Mesothelial cell of epicardium (in vitro differentiated cells): ENCODE data around the gene FAM89B. TPM values are rescaled to one million over a fixed set of nuclear protein-coding genes. Genes with fewer than 3 reads are reported as not detected.

Source experiments
- total RNA-seq: library from RNA; stranded (reverse); gene quantifications from 3 replicates; pipeline ENCODE4 v1.2.1, GENCODE V29; 2021

Gene FAM89B
- total RNA-seq, 1 donor from 2014 or later: 57.6 TPM

Other genes with a start within 250 kb of the FAM89B start
- 80.1 to 85.3 TPM (median 81.3 TPM) in 3 replicates for gene DPF2, start 238.7 kb upstream of the FAM89B start, total RNA-seq
- gene TIGD3, start 217.8 kb upstream of the FAM89B start, total RNA-seq: 0.49 to 0.75 TPM (median 0.60 TPM) in 3 replicates
- gene SLC25A45, start 189.9 kb upstream of the FAM89B start, total RNA-seq: 3.9 to 4.7 TPM (median 4.7 TPM) in 3 replicates
- 23.5 to 26.4 TPM (median 25.0 TPM) in 3 replicates for gene FRMD8, start 185.9 kb upstream of the FAM89B start, total RNA-seq
- 236 to 269 TPM (median 246 TPM) in 3 replicates for gene NEAT1, start 149.7 kb upstream of the FAM89B start, total RNA-seq
- 15,343 to 16,172 TPM (median 16,018 TPM) in 3 replicates for gene MALAT1, start 73.5 kb upstream of the FAM89B start, total RNA-seq
- gene SCYL1, start 47.5 kb upstream of the FAM89B start, total RNA-seq: 83.4 to 91.1 TPM (median 89.5 TPM) in 3 replicates
- gene LTBP3, start 14.2 kb upstream of the FAM89B start, total RNA-seq: 314 to 333 TPM (median 318 TPM) in 3 replicates
- 23.1 to 27.8 TPM (median 27.4 TPM) in 3 replicates for gene ZNRD2, start 2.1 kb upstream of the FAM89B start, total RNA-seq
- gene EHBP1L1, start 3.5 kb downstream of the FAM89B start, total RNA-seq: 30.4 to 35.2 TPM (median 33.8 TPM) in 3 replicates
- gene KCNK7, start 23.3 kb downstream of the FAM89B start, total RNA-seq: 0.95 to 2.4 TPM (median 1.7 TPM) in 3 replicates
- 46.8 to 52.0 TPM (median 47.5 TPM) in 3 replicates for gene MAP3K11, start 41.7 kb downstream of the FAM89B start, total RNA-seq
- gene PCNX3, start 43.2 kb downstream of the FAM89B start, total RNA-seq: 59.0 to 61.8 TPM (median 61.3 TPM) in 3 replicates
- 37.1 to 42.9 TPM (median 37.5 TPM) in 3 replicates for gene SIPA1, start 65.6 kb downstream of the FAM89B start, total RNA-seq
- gene RELA, start 90.4 kb downstream of the FAM89B start, total RNA-seq: 95.6 to 98.8 TPM (median 96.8 TPM) in 3 replicates
- 72.0 to 77.8 TPM (median 77.1 TPM) in 3 replicates for gene KAT5, start 139.7 kb downstream of the FAM89B start, total RNA-seq
- gene RNASEH2C, start 148.3 kb downstream of the FAM89B start, total RNA-seq: 41.8 to 45.0 TPM (median 42.4 TPM) in 3 replicates
- 23.3 to 24.9 TPM (median 24.3 TPM) in 3 replicates for gene AP5B1, start 208.4 kb downstream of the FAM89B start, total RNA-seq
- gene OVOL1, start 214.5 kb downstream of the FAM89B start, total RNA-seq: 3.9 to 4.7 TPM (median 4.3 TPM) in 3 replicates